HepG2 (cell line): ENCODE data around the gene HARBI1.

Experiments
- FOXM1 ChIP-seq: sonication (generic); formaldehyde crosslinking; IDR thresholded peaks from 2 replicates; pipeline ENCODE4 v1.5.0; 2020; ENCODE audit warnings: missing genetic modification reagents
- NCOA5 ChIP-seq: sonication (generic); formaldehyde crosslinking; IDR thresholded peaks from 2 replicates; pipeline ENCODE4 v1.4.0; 2020; ENCODE audit warnings: missing genetic modification reagents
- TCF7L2 ChIP-seq: IDR thresholded peaks from 2 replicates; pipeline ENCODE4 v1.6.1; 2011; ENCODE audit warnings: mild to moderate bottlenecking, low read depth, low read length, moderate library complexity
- TF ChIP-seq, protein P1 (sequence below): sonication (generic); formaldehyde crosslinking; conservative IDR thresholded peaks from 2 replicates; pipeline ENCODE4 v1.4.0; 2020; ENCODE audit warnings: missing genetic modification reagents

DNA sequence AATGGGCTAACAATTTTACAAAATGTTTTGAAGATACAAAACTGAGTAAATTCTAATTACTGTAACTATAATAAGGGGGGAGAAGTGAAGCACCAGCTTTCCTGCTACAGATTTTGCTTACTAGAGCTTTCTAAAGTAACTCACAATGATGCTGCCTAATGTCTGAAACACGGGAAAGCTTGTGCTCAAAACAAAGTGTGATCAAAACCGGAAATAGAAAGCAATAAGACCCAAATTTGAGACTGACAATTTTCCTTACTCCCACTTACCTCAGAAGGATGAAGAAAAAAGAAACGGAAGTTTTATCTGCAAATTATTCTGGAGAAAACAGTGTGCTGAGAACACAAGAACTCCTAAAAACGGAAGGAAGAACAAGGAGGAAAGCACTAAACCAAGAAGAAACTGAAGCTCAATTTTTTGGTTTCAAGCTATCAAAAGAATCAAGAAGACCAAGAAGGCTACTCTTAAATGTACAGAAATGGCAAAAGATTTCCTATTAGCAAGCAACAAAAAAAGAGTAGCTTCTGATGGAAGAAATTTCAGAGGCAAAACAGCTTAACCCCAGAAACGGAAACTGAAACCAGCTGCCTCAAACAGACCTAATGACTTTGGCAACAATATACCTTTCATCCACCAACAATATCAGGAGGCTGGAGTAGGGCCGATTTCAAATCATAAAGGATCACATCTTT is 56.6 kb downstream of the HARBI1 start:
- TF ChIP-seq TCF7L2 (no peak), FOXM1 (CRISPR knock-in tag) (no peak), NCOA5 (CRISPR knock-in tag) (no peak)
- TF ChIP-seq, protein P1, sequence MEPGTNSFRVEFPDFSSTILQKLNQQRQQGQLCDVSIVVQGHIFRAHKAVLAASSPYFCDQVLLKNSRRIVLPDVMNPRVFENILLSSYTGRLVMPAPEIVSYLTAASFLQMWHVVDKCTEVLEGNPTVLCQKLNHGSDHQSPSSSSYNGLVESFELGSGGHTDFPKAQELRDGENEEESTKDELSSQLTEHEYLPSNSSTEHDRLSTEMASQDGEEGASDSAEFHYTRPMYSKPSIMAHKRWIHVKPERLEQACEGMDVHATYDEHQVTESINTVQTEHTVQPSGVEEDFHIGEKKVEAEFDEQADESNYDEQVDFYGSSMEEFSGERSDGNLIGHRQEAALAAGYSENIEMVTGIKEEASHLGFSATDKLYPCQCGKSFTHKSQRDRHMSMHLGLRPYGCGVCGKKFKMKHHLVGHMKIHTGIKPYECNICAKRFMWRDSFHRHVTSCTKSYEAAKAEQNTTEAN (CRISPR knock-in tag), result no peak
